OCI-LY7 (cell line): ENCODE results near the gene CD2BP2. TPM values are rescaled to one million over a fixed set of nuclear protein-coding genes. Genes with fewer than 3 reads are reported as not detected.
A peak's percentile ranks its signal among the peaks of the same experiment; 100 is the strongest.

Experiments used
- Bru-seq: library from RNA; stranded (reverse); fragments of 400-500 nt; gene quantifications from one replicate; lab custom pipeline; 2021; lab: Mats Ljungman, UMichigan
- BruChase-seq, 2 experiments: library from RNA; stranded (reverse); fragments of 400-500 nt; gene quantifications; one replicate each; lab custom pipeline; 2021; lab: Mats Ljungman, UMichigan
- BruUV-seq: library from RNA; stranded (reverse); fragments of 400-500 nt; replicated peaks from 2 replicates; lab custom pipeline; 2021; lab: Mats Ljungman, UMichigan
- CTCF ChIA-PET: fragments of 300-600 bp; sonication (Branson Sonifier 250); formaldehyde crosslinking; loops from one replicate; lab custom pipeline; 2022; ENCODE audit warnings: antibody characterized with exemption; ENCODE audit not compliant: unreplicated experiment; lab: Charles Lee
- POLR2A ChIA-PET: fragments of 300-600 bp; sonication (Branson Sonifier 250); formaldehyde crosslinking; loops from one replicate; lab custom pipeline; 2022; ENCODE audit warnings: antibody characterized with exemption; lab: Charles Lee
- DNase-seq: peaks from one replicate; pipeline ENCODE4 v3.0.0-alpha.2; 2015; ENCODE audit warnings: low spot score
- H2AFZ ChIP-seq: fragments of 200-600 bp; sonication (generic), shearing (Covaris generic); 2 replicates; pipeline ENCODE4 v1.6.1; 2014; ENCODE audit warnings: mild to moderate bottlenecking, antibody characterized with exemption, low read length, moderate library complexity
- H3K27ac ChIP-seq: fragments of 200-600 bp; sonication (generic); 2 replicates; pipeline ENCODE4 v1.5.1; 2014; ENCODE audit warnings: mixed run types, low read depth, mild to moderate bottlenecking, moderate library complexity, low read length, inconsistent platforms; ENCODE audit not compliant: poor library complexity, severe bottlenecking
- H3K36me3 ChIP-seq: fragments of 200-600 bp; sonication (generic); 2 replicates; pipeline ENCODE4 v1.6.1; 2014; ENCODE audit warnings: mild to moderate bottlenecking, antibody characterized with exemption, low read length, moderate library complexity, mixed read lengths; ENCODE audit not compliant: insufficient read depth
- H3K4me1 ChIP-seq: fragments of 200-600 bp; sonication (generic); 2 replicates; pipeline ENCODE4 v1.5.1; 2014; ENCODE audit warnings: mild to moderate bottlenecking, low read length; ENCODE audit not compliant: insufficient read depth, poor library complexity, severe bottlenecking
- H3K4me2 ChIP-seq: fragments of 200-600 bp; sonication (generic); 2 replicates; pipeline ENCODE4 v1.6.1; 2014; ENCODE audit warnings: mild to moderate bottlenecking, low read length
- H3K4me3 ChIP-seq: fragments of 200-600 bp; sonication (generic); 2 replicates; pipeline ENCODE4 v1.5.1; 2014; ENCODE audit warnings: mild to moderate bottlenecking, low read depth, low read length; ENCODE audit not compliant: poor library complexity, severe bottlenecking
- H3K79me2 ChIP-seq: fragments of 200-600 bp; sonication (generic); 2 replicates; pipeline ENCODE4 v1.6.1; 2016; ENCODE audit warnings: low read depth, mild to moderate bottlenecking, low read length, moderate library complexity, mixed read lengths; ENCODE audit not compliant: insufficient read depth
- H3K9me2 ChIP-seq: fragments of 200-600 bp; sonication (generic); 2 replicates; pipeline ENCODE4 v1.6.1; 2016; ENCODE audit warnings: mild to moderate bottlenecking, low read length, mixed read lengths; ENCODE audit not compliant: insufficient read depth
- H3K9me3 ChIP-seq: fragments of 200-600 bp; sonication (generic); 2 replicates; pipeline ENCODE4 v1.6.1; 2014; ENCODE audit warnings: mild to moderate bottlenecking, mixed run types, low read length, mixed read lengths
- H4K20me1 ChIP-seq: fragments of 200-600 bp; sonication (generic); 2 replicates; pipeline ENCODE4 v1.6.1; 2014; ENCODE audit warnings: mild to moderate bottlenecking, antibody characterized with exemption, low read length, moderate library complexity, mixed read lengths; ENCODE audit not compliant: insufficient read depth
- EZH2phosphoT487 ChIP-seq: fragments of 200-600 bp; sonication (generic); IDR thresholded peaks from 2 replicates; pipeline ENCODE4 v1.6.1; 2018; ENCODE audit warnings: low read depth, borderline replicate concordance, mild to moderate bottlenecking, mixed run types, antibody characterized with exemption, low read length, moderate library complexity, mixed read lengths
- intact Hi-C: fragments of 100-400 bp; cut with micrococcal nuclease; formaldehyde crosslinking; loops from one replicate; pipeline ENCODE4 v1.10.0; 2022; ENCODE audit not compliant: unreplicated experiment
- long read RNA-seq: library from polyadenylated mRNA; stranded (forward); transcript quantifications from one replicate; pipeline ENCODE4 v2.0.0, GENCODE V29; 2022
- total RNA-seq, 2 experiments: library from RNA; depleted of rRNA in 1 of 2; stranded (reverse); fragments of >200 nt in 1 of 2; shearing (Covaris generic) in 1 of 2; gene quantifications; 2 replicates each; pipeline ENCODE4 v1.2.3, GENCODE V29; 2014 to 2022
- TF ChIP-seq, protein P1 (sequence below): fragments of 200-600 bp; sonication (generic); conservative IDR thresholded peaks from 2 replicates; pipeline ENCODE4 v1.5.1; 2014; ENCODE audit warnings: mild to moderate bottlenecking, antibody characterized with exemption, low read length, moderate library complexity, mixed read lengths

The CD2BP2 gene
- 69.2 and 94.7 TPM in 2 replicates for total RNA-seq (2014; rRNA removed; shearing (Covaris generic))
- total RNA-seq (2022) = 87.8 and 111 TPM in 2 replicates
- Bru-seq, nascent RNA = percentile 92 among the genes with signal in this experiment
- BruChase-seq, experiment 1, labeled RNA remaining after a 6-hour chase = percentile 96 among the genes with signal in this experiment
- percentile 98 among the genes with signal in this experiment for BruChase-seq, experiment 2, labeled RNA remaining after a 2-hour chase
- long read RNA-seq, transcript CD2BP2-201 (7 exons, 3,421 nt) = major isoform, 204 of 301 reads
- long read RNA-seq, transcript CD2BP2-203 (6 exons, 1,417 nt) = minor isoform, 19 of 301 reads
- long read RNA-seq, partial matches to known transcripts = 40 of 301 reads
- long read RNA-seq, other reads (novel, unspliced or antisense) = 35 of 301 reads

GRCh38 chr16:30355144-30355953, at the start of gene CD2BP2:
Gene CD2BP2, minus strand, starts transcription at chr16:30355308. Its CDS starts 627 bp downstream, at chr16:30354681.
- Histone ChIP-seq H4K20me1 (no peaks in the 10 kb centered on the region), H3K36me3 (peaks cover 83% of the 10 kb centered on the region), H3K27ac (peak within 1 kb of the TSS; percentile 76), H3K9me3 (no peaks in the 10 kb centered on the region), H3K9me2 (no peaks in the 10 kb centered on the region), H3K79me2 (peaks cover 37% of the 10 kb centered on the region), H3K4me1 (peaks cover 62% of the 10 kb centered on the region), H3K4me2 (peak within 1 kb of the TSS; percentile 99), H2AFZ (peak within 1 kb of the TSS; percentile 33), H3K4me3 (peak within 1 kb of the TSS; percentile 98)
- BruUV-seq = TSS peak; percentile 78
- ChIA-PET CTCF (interaction anchor here (1.1 kb wide), 1 partner anchor 15 kb away, joined by 3 read pairs; no protein-coding TSS in a partner anchor), POLR2A (interaction anchor here (0.8 to 3.2 kb wide), 5 partner anchors 11 to 20 kb away, joined by 3 to 18 read pairs (median 7); partner anchors contain the start of gene TBC1D10B)
- intact Hi-C loops = loop anchor here (10.0 kb wide), 1 partner anchor 291 kb away; the partner anchor contains the start of gene ALDOA
- TF ChIP-seq, protein P1, sequence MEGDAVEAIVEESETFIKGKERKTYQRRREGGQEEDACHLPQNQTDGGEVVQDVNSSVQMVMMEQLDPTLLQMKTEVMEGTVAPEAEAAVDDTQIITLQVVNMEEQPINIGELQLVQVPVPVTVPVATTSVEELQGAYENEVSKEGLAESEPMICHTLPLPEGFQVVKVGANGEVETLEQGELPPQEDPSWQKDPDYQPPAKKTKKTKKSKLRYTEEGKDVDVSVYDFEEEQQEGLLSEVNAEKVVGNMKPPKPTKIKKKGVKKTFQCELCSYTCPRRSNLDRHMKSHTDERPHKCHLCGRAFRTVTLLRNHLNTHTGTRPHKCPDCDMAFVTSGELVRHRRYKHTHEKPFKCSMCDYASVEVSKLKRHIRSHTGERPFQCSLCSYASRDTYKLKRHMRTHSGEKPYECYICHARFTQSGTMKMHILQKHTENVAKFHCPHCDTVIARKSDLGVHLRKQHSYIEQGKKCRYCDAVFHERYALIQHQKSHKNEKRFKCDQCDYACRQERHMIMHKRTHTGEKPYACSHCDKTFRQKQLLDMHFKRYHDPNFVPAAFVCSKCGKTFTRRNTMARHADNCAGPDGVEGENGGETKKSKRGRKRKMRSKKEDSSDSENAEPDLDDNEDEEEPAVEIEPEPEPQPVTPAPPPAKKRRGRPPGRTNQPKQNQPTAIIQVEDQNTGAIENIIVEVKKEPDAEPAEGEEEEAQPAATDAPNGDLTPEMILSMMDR = 0 out of 2 replicates have a peak, but pooled peaks have one; percentile 12
- no peak for TF ChIP-seq EZH2phosphoT487
- peak; percentile 98 for DNase-seq

DNA sequence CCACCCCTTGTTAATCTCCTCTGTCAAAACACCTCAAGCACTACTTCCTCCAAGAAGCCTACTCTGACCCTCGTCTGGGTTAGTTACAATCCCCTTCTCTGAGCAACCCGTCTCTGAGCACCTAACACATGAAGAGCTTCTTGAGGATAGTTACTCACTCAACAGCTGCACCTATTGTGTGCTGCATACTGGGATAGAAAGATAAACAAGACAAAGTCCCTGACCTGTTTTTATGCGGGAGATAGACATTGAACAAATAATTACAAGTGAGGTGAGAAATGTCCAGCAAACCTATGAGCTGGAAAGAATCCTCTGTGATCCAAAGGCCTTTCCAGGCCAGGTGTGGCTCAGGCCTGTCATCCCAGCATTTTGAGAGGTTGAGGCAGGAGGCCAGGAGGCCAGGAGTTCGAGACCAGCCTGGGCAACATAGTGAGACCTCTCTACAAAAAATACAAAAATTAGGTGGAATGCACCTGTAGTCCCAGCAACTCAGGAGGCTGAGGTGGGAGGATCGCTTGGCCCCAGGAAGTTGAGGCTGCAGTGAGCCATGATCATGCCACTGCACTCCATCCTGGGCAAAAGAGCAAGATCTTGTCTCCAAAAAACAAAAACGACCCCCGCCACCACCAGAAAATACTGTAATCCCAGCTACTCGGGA, 46.8 kb upstream of the CD2BP2 start:
- no peak for TF ChIP-seq EZH2phosphoT487
- TF ChIP-seq, protein P1 = no peak
- H3K4me2 ChIP-seq = no peak overlapping the region
- no peak overlapping the region for H3K27ac ChIP-seq
- H3K4me3 ChIP-seq = no peak overlapping the region
- BruUV-seq = no TSS peak
- H2AFZ ChIP-seq = no peak overlapping the region
- H3K9me2 ChIP-seq = no peaks in the 10 kb centered on the region
- ChIA-PET CTCF (no interaction called here), POLR2A (interaction anchor here (1.6 kb wide), 1 partner anchor 19 kb away, joined by 3 read pairs; no protein-coding TSS in a partner anchor)
- DNase-seq = no peak
- H4K20me1 ChIP-seq = 0 out of 2 replicates have a peak, but pooled peaks cover 4% of the 10 kb centered on the region
- intact Hi-C loops = loop anchor here (10.0 kb wide), 1 partner anchor 307 kb away; the partner anchor contains the start of genes TBX6 and YPEL3
- no peaks in the 10 kb centered on the region for H3K9me3 ChIP-seq
- peaks cover 7% of the 10 kb centered on the region for H3K4me1 ChIP-seq
- H3K36me3 ChIP-seq = peaks cover 29% of the 10 kb centered on the region
- H3K79me2 ChIP-seq = peaks cover 4% of the 10 kb centered on the region
